H1 (cell line): ENCODE data around the gene LCN9. TPM values are rescaled to one million over a fixed set of nuclear protein-coding genes. Genes with fewer than 3 reads are reported as not detected.
A peak's percentile ranks its signal among the peaks of the same experiment; 100 is the strongest.

Experiments used
- CTCF ChIA-PET: fragments of 300-600 bp; sonication (Branson Sonifier 250); formaldehyde crosslinking; loops from one replicate; lab custom pipeline; 2021; ENCODE audit not compliant: partially characterized antibody; lab: Charles Lee
- POLR2A ChIA-PET: fragments of 300-600 bp; sonication (Branson Sonifier 250); formaldehyde crosslinking; loops from one replicate; lab custom pipeline; 2021; ENCODE audit warnings: inconsistent platforms; ENCODE audit not compliant: partially characterized antibody; lab: Charles Lee
- DNase-seq, 2 experiments: peaks; one replicate each; pipeline versions ENCODE4 v3.0.0 to v3.0.0-alpha.2; 2010 to 2022; ENCODE audit warnings: low spot score in 2 of 2, low read depth in 1 of 2, mixed read lengths in 1 of 2
- FAIRE-seq: peaks from 2 replicates; lab custom pipeline; 2011; peaks lifted over from hg19 to GRCh38; lab: Jason Lieb, UNC
- H2AFZ ChIP-seq: 2 replicates; pipeline ENCODE4 v1.8.1; 2012; ENCODE audit warnings: low read length, inconsistent platforms
- H2AK5ac ChIP-seq: 2 replicates; pipeline ENCODE4 v1.6.1; 2013; ENCODE audit warnings: low read depth, low read length
- H2BK120ac ChIP-seq: replicated peaks from 2 replicates; pipeline ENCODE3; 2013; ENCODE audit warnings: low read depth, low read length, inconsistent platforms
- H2BK12ac ChIP-seq: 2 replicates; pipeline ENCODE4 v1.6.1; 2013; ENCODE audit warnings: low read depth, low read length
- H2BK15ac ChIP-seq: 2 replicates; pipeline ENCODE4 v1.6.1; 2013; ENCODE audit warnings: low read length
- H2BK20ac ChIP-seq: 2 replicates; pipeline ENCODE4 v1.6.1; 2013; ENCODE audit warnings: low read length
- H2BK5ac ChIP-seq: 2 replicates; pipeline ENCODE4 v1.6.1; 2013; ENCODE audit warnings: low read depth, low read length
- H3K14ac ChIP-seq: 2 replicates; pipeline ENCODE4 v1.6.1; 2013; ENCODE audit warnings: inconsistent platforms; ENCODE audit not compliant: insufficient read length
- H3K18ac ChIP-seq: 2 replicates; pipeline ENCODE4 v1.6.1; 2013; ENCODE audit warnings: low read length; ENCODE audit errors: extremely low read depth
- H3K23ac ChIP-seq: 2 replicates; pipeline ENCODE4 v1.6.1; 2013; ENCODE audit warnings: inconsistent platforms; ENCODE audit not compliant: insufficient read length
- H3K23me2 ChIP-seq: 2 replicates; pipeline ENCODE4 v1.6.1; 2013; ENCODE audit warnings: low read depth, low read length
- H3K27ac ChIP-seq: 2 replicates; pipeline ENCODE4 v1.6.1; 2011; ENCODE audit warnings: low read depth, low read length, inconsistent platforms
- H3K27me3 ChIP-seq, 4 experiments: replicated peaks in 1 of 4; 1 replicate in 1 of 4; 2 replicates in 3 of 4; pipeline versions ENCODE4 v1.6.1 to v1.8.1; 2011 to 2013; ENCODE audit warnings: low read length in 3 of 4, mild to moderate bottlenecking in 3 of 4, inconsistent platforms in 2 of 4, mixed read lengths in 2 of 4, moderate library complexity in 1 of 4; ENCODE audit not compliant: control insufficient read depth in 3 of 4, insufficient read depth in 3 of 4; ENCODE audit errors: extremely low read depth in 1 of 4
- H3K36me3 ChIP-seq, 4 experiments: 2 replicates each; pipeline versions ENCODE4 v1.6.1 to v1.8.1; 2011 to 2013; ENCODE audit warnings: mild to moderate bottlenecking in 4 of 4, low read length in 3 of 4, moderate library complexity in 2 of 4, control low read depth in 1 of 4, inconsistent platforms in 1 of 4; ENCODE audit not compliant: insufficient read depth in 4 of 4, control insufficient read depth in 2 of 4
- H3K4ac ChIP-seq: replicated peaks from 2 replicates; pipeline ENCODE3; 2013; ENCODE audit warnings: low read length, low read depth, mixed read lengths, inconsistent platforms; ENCODE audit not compliant: insufficient read length
- H3K4me1 ChIP-seq, 4 experiments: replicated peaks in 1 of 4; 1 replicate in 1 of 4; 2 replicates in 3 of 4; pipeline versions ENCODE4 v1.6.1 to v1.8.1; 2011 to 2013; ENCODE audit warnings: low read length in 3 of 4, inconsistent platforms in 2 of 4, mixed read lengths in 1 of 4; ENCODE audit not compliant: insufficient read depth in 4 of 4, control insufficient read depth in 3 of 4
- H3K4me2 ChIP-seq, 2 experiments: 2 replicates each; pipeline versions ENCODE4 v1.6.1 to v1.8.1; 2011 to 2013; ENCODE audit warnings: low read depth in 2 of 2, low read length in 2 of 2, control low read depth in 1 of 2, inconsistent platforms in 1 of 2, mild to moderate bottlenecking in 1 of 2; ENCODE audit not compliant: insufficient read depth in 1 of 2
- H3K4me3 ChIP-seq, 4 experiments: fragments of 200-600, 300-600 bp in 1 of 4; sonication (generic), shearing (Covaris generic), sonication (Bioruptor Twin) in 1 of 4; 2 replicates each; pipeline versions ENCODE4 v1.5.1 to v1.8.1; 2011 to 2016; ENCODE audit warnings: low read length in 4 of 4, low read depth in 3 of 4, control low read depth in 2 of 4, inconsistent platforms in 2 of 4, mild to moderate bottlenecking in 2 of 4, mixed read lengths in 1 of 4, moderate library complexity in 1 of 4; ENCODE audit not compliant: insufficient read depth in 2 of 4; ENCODE audit errors: extremely low read depth in 1 of 4
- H3K56ac ChIP-seq: replicated peaks from 2 replicates; pipeline ENCODE3; 2013; ENCODE audit warnings: low read depth, mild to moderate bottlenecking, mixed read lengths, low read length, inconsistent platforms; ENCODE audit not compliant: insufficient read length
- H3K79me1 ChIP-seq: 2 replicates; pipeline ENCODE4 v1.6.1; 2013; ENCODE audit warnings: low read depth, low read length, control low read depth
- H3K79me2 ChIP-seq, 2 experiments: 2 replicates each; pipeline versions ENCODE4 v1.6.1 to v1.8.1; 2012 to 2013; ENCODE audit warnings: low read length in 2 of 2, mild to moderate bottlenecking in 2 of 2, inconsistent platforms in 1 of 2; ENCODE audit not compliant: insufficient read depth in 2 of 2, control insufficient read depth in 1 of 2
- H3K9ac ChIP-seq, 4 experiments: replicated peaks in 1 of 4; 1 replicate in 1 of 4; 2 replicates in 3 of 4; pipeline versions ENCODE4 v1.6.1 to v1.8.1; 2011 to 2013; ENCODE audit warnings: low read depth in 3 of 4, low read length in 3 of 4, control low read depth in 2 of 4, mild to moderate bottlenecking in 2 of 4, moderate library complexity in 2 of 4, inconsistent platforms in 1 of 4; ENCODE audit errors: extremely low read depth in 1 of 4
- H3K9me3 ChIP-seq, 2 experiments: 2 replicates each; pipeline versions ENCODE4 v1.6.1 to v1.8.1; 2012 to 2013; ENCODE audit warnings: mild to moderate bottlenecking in 2 of 2, moderate library complexity in 2 of 2, control low read depth in 1 of 2, inconsistent platforms in 1 of 2, low read depth in 1 of 2, low read length in 1 of 2, mixed read lengths in 1 of 2; ENCODE audit not compliant: insufficient read depth in 2 of 2
- H4K20me1 ChIP-seq, 2 experiments: replicated peaks in 1 of 2; 2 replicates each; pipeline versions ENCODE3 to v1.8.1; 2011 to 2013; ENCODE audit warnings: inconsistent platforms in 2 of 2, low read length in 2 of 2, mild to moderate bottlenecking in 1 of 2; ENCODE audit not compliant: insufficient read depth in 2 of 2, control insufficient read depth in 1 of 2
- H4K5ac ChIP-seq: 2 replicates; pipeline ENCODE4 v1.6.1; 2013; ENCODE audit warnings: low read length, low read depth, mixed read lengths, inconsistent platforms; ENCODE audit not compliant: insufficient read length
- H4K8ac ChIP-seq: 2 replicates; pipeline ENCODE4 v1.8.0; 2013; ENCODE audit warnings: mild to moderate bottlenecking, moderate library complexity, low read length, inconsistent platforms; ENCODE audit not compliant: insufficient read depth; ENCODE audit errors: extremely low read depth
- H4K91ac ChIP-seq: replicated peaks from 2 replicates; pipeline ENCODE3; 2013; ENCODE audit warnings: low read length, mixed read lengths, inconsistent platforms; ENCODE audit not compliant: insufficient read length
- CTCF ChIP-seq, 3 experiments: IDR thresholded peaks; 1 replicate in 2 of 3; 2 replicates in 1 of 3; pipeline versions ENCODE4 v1.5.1 to v1.6.1; 2011; ENCODE audit warnings: low read length in 3 of 3, mild to moderate bottlenecking in 3 of 3, inconsistent platforms in 2 of 3, low read depth in 1 of 3, moderate library complexity in 1 of 3; ENCODE audit not compliant: insufficient read depth in 1 of 3; ENCODE audit errors: control extremely low read depth in 1 of 3
- EP300 ChIP-seq, 2 experiments: IDR thresholded peaks; 1 replicate in 1 of 2; 2 replicates in 1 of 2; pipeline ENCODE4 v1.6.1; 2011 to 2012; ENCODE audit warnings: low read depth in 2 of 2, low read length in 2 of 2, mild to moderate bottlenecking in 2 of 2, borderline replicate concordance in 1 of 2, inconsistent platforms in 1 of 2, moderate library complexity in 1 of 2
- FOSL1 ChIP-seq: IDR thresholded peaks from 2 replicates; pipeline ENCODE4 v1.6.1; 2011; ENCODE audit warnings: mild to moderate bottlenecking, low read depth, low read length, moderate library complexity; ENCODE audit not compliant: insufficient read depth
- JUND ChIP-seq: IDR thresholded peaks from 2 replicates; pipeline ENCODE4 v1.6.1; 2011; ENCODE audit warnings: mild to moderate bottlenecking, improper control_type of control experiment, low read length
- KDM4A ChIP-seq: IDR thresholded peaks from one replicate; pipeline ENCODE4 v1.7.1; 2012; ENCODE audit warnings: low read depth, mild to moderate bottlenecking, moderate library complexity, low read length, inconsistent platforms; ENCODE audit not compliant: severe bottlenecking
- NANOG ChIP-seq: IDR thresholded peaks from 2 replicates; pipeline ENCODE4 v1.6.1; 2011; ENCODE audit warnings: low read length, low read depth, mild to moderate bottlenecking, inconsistent platforms; ENCODE audit not compliant: insufficient read depth, poor library complexity, severe bottlenecking
- RAD21 ChIP-seq, 2 experiments: IDR thresholded peaks in 1 of 2; conservative IDR thresholded peaks in 1 of 2; 2 replicates each; pipeline ENCODE4 v1.6.1; 2011; ENCODE audit warnings: low read depth in 2 of 2, low read length in 2 of 2, improper control_type of control experiment in 1 of 2, inconsistent platforms in 1 of 2, mild to moderate bottlenecking in 1 of 2, moderate library complexity in 1 of 2
- SAP30 ChIP-seq: fragments of 300-600 bp; sonication (generic); IDR thresholded peaks from 2 replicates; pipeline ENCODE4 v1.7.1; 2012; ENCODE audit warnings: low read length, moderate library complexity, mild to moderate bottlenecking, inconsistent platforms; ENCODE audit not compliant: insufficient read depth, insufficient replicate concordance
- SIRT6 ChIP-seq: IDR thresholded peaks from one replicate; pipeline ENCODE4 v1.7.1; 2012; ENCODE audit warnings: low read length, inconsistent platforms
- WGBS, 2 experiments: shearing (Covaris generic) in 1 of 2; methylation state at CpG; one replicate each; pipeline versions ENCODE4 v1.1.6 to v1.1.7; 2013 to 2015; ENCODE audit warnings: low lambda C conversion rate in 2 of 2, mixed read lengths in 2 of 2, inconsistent platforms in 1 of 2, low coverage in 1 of 2, missing lambda C conversion rate in 1 of 2; ENCODE audit not compliant: insufficient replicate concordance in 2 of 2, insufficient coverage in 1 of 2, insufficient read length in 1 of 2; ENCODE audit errors: extremely low coverage in 1 of 2, missing lambda C conversion rate in 1 of 2; 5-methylcytosine and 5-hydroxymethylcytosine counted together
- polyA plus RNA-seq, 7 experiments: library from polyadenylated mRNA; depleted of rRNA in 3 of 7; stranded (reverse) in 5 of 7; unstranded in 2 of 7; fragments of >200 nt in 5 of 7; fragments of 200-250 nt in 2 of 7; gene quantifications; 1 replicate in 5 of 7; 2 replicates in 1 of 7; 4 replicates in 1 of 7; pipeline versions ENCODE4 v1.2.1 to v1.2.3, GENCODE V29; 2011 to 2013; ENCODE audit warnings: missing spikeins in 2 of 7, mixed read lengths in 2 of 7
- total RNA-seq: library from RNA; stranded (reverse); fragmentation: NEBNext Ultra II Directional; extraction: Animal tissue kit (Norgen Biotek cat#: 25700); gene quantifications from 2 replicates; pipeline ENCODE4 v1.2.1, GENCODE V29; 2021

The LCN9 gene
- total and polyA plus RNA-seq, 2 of the 8 experiments (the other 6 are each of a cell fraction or from before 2014, with no cell fraction given), result 2.3 to 3.1 TPM

GRCh38 chr9:135694414-135694813 lies 31.3 kb downstream of the LCN9 start:
- WGBS, 2 experiments, result 86% methylated on average over 6 of the region's 18 CpGs; no CpG with 5 or more reads in 1 of the 2 experiments
- no peak overlapping the region for H2BK12ac ChIP-seq
- no peak overlapping the region for H3K4me2 ChIP-seq
- no peak overlapping the region for H3K14ac ChIP-seq
- ChIA-PET CTCF (interaction anchor here (1.0 to 6.6 kb wide), 7 partner anchors 8 to 96 kb away, joined by 3 to 32 read pairs (median 6); partner anchors contain the start of gene KCNT1), POLR2A (interaction anchor here (1.0 kb wide), 1 partner anchor 12 kb away, joined by 3 read pairs; no protein-coding TSS in a partner anchor)
- H3K4me3 ChIP-seq, result no peak overlapping the region
- no peaks in the 10 kb centered on the region for H3K79me1 ChIP-seq
- no peak overlapping the region for H3K9ac ChIP-seq
- DNase-seq (no peak), FAIRE-seq (no peak)
- H4K5ac ChIP-seq, result no peak overlapping the region
- H3K23ac ChIP-seq, result no peak overlapping the region
- H3K56ac ChIP-seq, result no peak overlapping the region
- H2AFZ ChIP-seq, result no peak overlapping the region
- H4K91ac ChIP-seq, result no peak overlapping the region
- no peak overlapping the region for H2BK20ac ChIP-seq
- H3K27me3 ChIP-seq, result no peaks in the 10 kb centered on the region; a peak in 1 of 7 replicates
- H3K4me1 ChIP-seq, result peaks cover 0 to 8% (median 0%) of the 10 kb centered on the region in 4 experiments; a peak in 2 of 7 replicates
- no peaks in the 10 kb centered on the region for H3K79me2 ChIP-seq
- no peak for TF ChIP-seq KDM4A
- no peak for TF ChIP-seq NANOG
- no peak for TF ChIP-seq CTCF (IDR thresholded peaks at IDR 0.05; ENCODE audit: control extremely low read depth in 1 of 3, insufficient read depth in 1 of 3, low read depth in 1 of 3, low read length in 3 of 3)
- no peak for TF ChIP-seq SIRT6
- TF ChIP-seq FOSL1, result no peak
- TF ChIP-seq EP300 (IDR thresholded peaks at IDR 0.05; ENCODE audit: borderline replicate concordance in 1 of 2, low read depth in 2 of 2, low read length in 2 of 2), result no peak
- no peak for TF ChIP-seq JUND
- no peak for TF ChIP-seq SAP30
- no peak for TF ChIP-seq RAD21 (IDR thresholded peaks at IDR 0.05 in 1 of 2, conservative IDR thresholded peaks at IDR 0.05 in 1 of 2; ENCODE audit: low read depth in 2 of 2, low read length in 2 of 2)
- no peaks in the 10 kb centered on the region for H3K9me3 ChIP-seq
- peaks cover 0 to 7% of the 10 kb centered on the region in 2 experiments for H4K20me1 ChIP-seq
- H3K36me3 ChIP-seq, result no peaks in the 10 kb centered on the region
- H2BK5ac ChIP-seq, result no peak overlapping the region
- H2BK120ac ChIP-seq, result no peak overlapping the region
- H3K27ac ChIP-seq, result no peak overlapping the region
- no peak overlapping the region for H3K4ac ChIP-seq
- H3K18ac ChIP-seq, result no peak overlapping the region; the same call in 1 of the 2 replicates
- H4K8ac ChIP-seq, result peak overlapping the region; percentile 57; the same call in 1 of the 2 replicates
- no peak overlapping the region for H2AK5ac ChIP-seq
- no peaks in the 10 kb centered on the region for H3K23me2 ChIP-seq
- no peak overlapping the region for H2BK15ac ChIP-seq
